Measurements from ENCODE around the gene DUS3L.

Gene DUS3L

DNA sequence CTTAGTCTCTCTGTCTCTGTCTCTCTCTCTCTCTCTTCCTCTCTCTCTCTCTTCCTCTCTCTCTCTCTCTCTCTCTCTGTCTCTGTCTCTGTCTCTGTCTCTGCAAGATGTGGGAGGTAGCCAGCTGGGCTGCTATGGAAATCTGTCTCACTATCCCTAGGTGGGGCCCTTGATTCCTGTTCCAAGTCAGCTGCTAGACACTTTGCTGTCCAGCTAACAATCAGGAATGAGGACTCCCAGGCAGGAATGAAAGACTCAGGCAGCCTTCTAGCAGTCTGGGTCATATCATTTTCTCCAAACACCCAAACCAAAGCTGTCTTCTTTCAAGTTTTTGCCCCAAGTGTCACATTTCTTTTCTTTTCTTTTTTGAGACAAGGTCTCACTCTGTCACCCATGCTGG lies 47.3 kb downstream of the DUS3L start:
- H3K36me3 ChIP-seq (ENCODE audit: insufficient read depth, low read length), result no peaks in the 10 kb centered on the region
- H3K9ac ChIP-seq (ENCODE audit: low read depth, low read length), result no peak overlapping the region
- no peaks in the 10 kb centered on the region for H3K9me3 ChIP-seq (ENCODE audit: control insufficient read depth, insufficient read depth, low read length)
- no peaks in the 10 kb centered on the region for H3K4me1 ChIP-seq (ENCODE audit: insufficient read depth, low read length)

DNA sequence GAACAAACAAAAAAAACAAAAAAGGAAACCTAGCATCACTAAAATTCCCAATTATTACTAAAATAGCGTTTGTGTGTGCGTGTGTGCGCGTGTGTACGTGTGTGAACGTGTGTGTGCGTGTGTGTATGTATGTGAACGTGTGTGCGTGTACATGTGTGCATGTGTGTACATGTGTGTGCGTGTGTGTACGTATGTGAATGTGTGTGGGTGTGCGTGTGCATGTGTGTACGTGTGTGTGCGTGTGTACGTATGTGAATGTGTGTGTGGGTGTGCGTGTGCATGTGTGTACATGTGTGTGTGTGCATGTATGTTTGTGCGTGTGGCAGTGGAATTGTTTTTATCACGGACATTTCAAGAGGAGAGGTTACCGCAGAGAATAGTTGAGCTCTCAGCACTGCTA lies 48.9 kb downstream of the DUS3L start:
- H3K4me1 ChIP-seq (ENCODE audit: insufficient read depth, low read length), result no peaks in the 10 kb centered on the region
- no peak overlapping the region for H3K9ac ChIP-seq (ENCODE audit: low read depth, low read length)
- H3K36me3 ChIP-seq (ENCODE audit: insufficient read depth, low read length), result no peaks in the 10 kb centered on the region
- H3K9me3 ChIP-seq (ENCODE audit: control insufficient read depth, insufficient read depth, low read length), result no peaks in the 10 kb centered on the region

DNA sequence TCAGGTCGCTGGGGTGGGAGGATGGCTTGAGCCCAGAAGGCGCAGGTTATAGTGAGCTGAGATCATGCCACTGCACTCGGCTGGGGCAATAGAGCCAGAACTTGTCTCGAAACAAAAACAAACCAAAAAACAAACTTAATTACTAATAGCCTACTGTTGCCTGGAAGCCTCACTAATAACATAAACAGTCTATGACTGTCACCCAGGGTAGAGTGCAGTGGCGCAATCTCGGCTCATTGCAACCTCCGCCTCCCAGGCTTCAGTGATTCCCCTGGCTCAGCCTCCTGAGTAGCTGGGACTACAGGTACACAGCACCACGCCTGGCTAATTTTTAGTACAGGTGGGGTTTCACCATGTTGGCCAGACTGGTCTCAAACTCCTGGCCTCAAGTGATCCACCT lies 52.5 kb downstream of the DUS3L start:
- Histone ChIP-seq H3K9ac (ENCODE audit: low read depth, low read length) (no peak overlapping the region), H3K36me3 (ENCODE audit: insufficient read depth, low read length) (no peaks in the 10 kb centered on the region), H3K9me3 (ENCODE audit: control insufficient read depth, insufficient read depth, low read length) (no peaks in the 10 kb centered on the region), H3K4me1 (ENCODE audit: insufficient read depth, low read length) (no peaks in the 10 kb centered on the region)
